Pancreas (tissue), 10 donors: ENCODE results near the gene RFX3. TPM values are rescaled to one million over a fixed set of nuclear protein-coding genes. Genes with fewer than 3 reads are reported as not detected.

Source experiments
- ATAC-seq, 4 donors: fragments of 200-7000 bp; cut with Tn5 transposase; one replicate each; pipeline versions ENCODE4 v1.8.0 to v1.9.1; 2020; ENCODE audit warnings: mild to moderate bottlenecking in 4 of 4, moderate library complexity in 4 of 4
- DNase-seq, 6 donors: peaks; one replicate each; pipeline ENCODE4 v3.0.0-alpha.2; 2020
- FAIRE-seq: peaks from 2 replicates; lab custom pipeline; 2012; peaks lifted over from hg19 to GRCh38; lab: Jason Lieb, UNC
- H3K27ac ChIP-seq, 4 donors: fragments of 200-600 bp; sonication (generic); 1 replicate in 3 of 4; 2 replicates in 1 of 4; pipeline versions ENCODE4 v1.5.0 to v1.8.0; 2020
- H3K27me3 ChIP-seq, 4 donors: fragments of 200-600 bp; one replicate each; pipeline ENCODE4 v1.8.0; 2021
- H3K36me3 ChIP-seq, 3 donors: fragments of 200-600 bp; sonication (generic) in 1 of 3; one replicate each; pipeline versions ENCODE4 v1.5.0 to v1.8.0; 2020 to 2021
- H3K4me1 ChIP-seq, 3 donors: fragments of 200-600 bp; one replicate each; pipeline ENCODE4 v1.8.0; 2021
- H3K4me3 ChIP-seq, 4 donors: fragments of 200-600 bp; sonication (generic) in 2 of 4; one replicate each; pipeline versions ENCODE4 v1.5.0 to v1.8.0; 2020 to 2021
- H3K9me3 ChIP-seq, 4 donors: fragments of 200-600 bp; one replicate each; pipeline ENCODE4 v1.8.0; 2021
- WGBS, 2 donors: extraction: QIAGEN DNeasy Blood & Tissue Kit; methylation state at CpG; one replicate each; pipeline ENCODE4 v1.1.7; 2013; 5-methylcytosine and 5-hydroxymethylcytosine counted together
- intact Hi-C, 3 donors: fragments of 100-400 bp; cut with DNase I; formaldehyde crosslinking; loops; one replicate each; pipeline versions ENCODE4 v1.11.1 to v1.14.2; 2022
- polyA plus RNA-seq, 2 donors: library from polyadenylated mRNA; stranded (reverse); fragments of 200-250 nt; gene quantifications; one replicate each; pipeline ENCODE4 v1.2.3, GENCODE V29; 2013
- total RNA-seq, 6 donors: library from RNA; stranded (reverse); fragmentation: NEBNext Ultra II Directional in 4 of 6; extraction: Animal tissue kit (Norgen Biotek cat#: 25700) in 4 of 6; gene quantifications; one replicate each; pipeline versions ENCODE4 v1.2.1 to v1.2.4, GENCODE V29; 2021 to 2023
- TF ChIP-seq, protein P1 (sequence below), 4 donors: fragments of 200-600 bp; sonication (generic) in 3 of 4; IDR thresholded peaks; one replicate each; pipeline versions ENCODE4 v1.5.0 to v1.8.0; 2021; ENCODE audit warnings: antibody characterized with exemption in 4 of 4
- donor health status: healthy with polysubstance abuse.
- donor health status: DM: no; HTN: no; CAD: no; lungs with moderate emphysema.
- donor health status: DM: no; HTN: no; CAD: no.
- donor health status: control.
- donor health status: control.
- donor health status: Bipolar disorder and iron deficiency.
- donor health status: DM: yes; HTN: yes; CAD: no.
- donor health status: DM: no; HTN: no; CAD: no.
- donor health status: DM: no; HTN: no; CAD: no.
- donor health status: DM: yes; HTN: yes; CAD: no.

The RFX3 gene
- total and polyA plus RNA-seq, 8 donors = 1.2 to 12.2 (median 5.0) TPM

DNA sequence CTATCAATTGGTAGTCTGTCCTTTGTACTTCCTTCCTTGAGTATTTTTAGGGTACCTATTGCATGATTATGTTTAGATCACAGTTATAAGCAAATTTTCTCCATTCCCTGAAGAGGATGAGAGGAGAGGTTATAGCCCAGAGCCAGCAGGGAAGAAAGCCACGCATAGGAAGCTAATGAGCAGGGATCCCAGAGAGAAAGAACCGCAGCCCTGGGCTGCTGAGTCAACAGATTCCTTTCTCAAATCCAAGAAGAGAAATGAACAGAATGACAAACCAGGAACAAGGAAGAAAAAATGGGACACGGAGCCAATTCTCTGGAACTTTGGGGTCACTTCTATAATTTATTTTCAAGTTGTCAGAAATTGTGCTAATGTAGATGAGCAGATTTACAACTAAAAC lies 284.5 kb downstream of the RFX3 start:
- Histone ChIP-seq H3K9me3 (no peaks in the 10 kb centered on the region), H3K4me3 (no peak overlapping the region), H3K27ac (peak overlapping the region in 1 of 4 donors; percentile 28), H3K36me3 (no peaks in the 10 kb centered on the region), H3K27me3 (no peaks in the 10 kb centered on the region), H3K4me1 (peaks cover 0 to 14% (median 10%) of the 10 kb centered on the region in 3 donors)
- 36 to 48% methylated on average over 3 of the region's 3 CpGs for WGBS, 2 donors
- TF ChIP-seq, protein P1, sequence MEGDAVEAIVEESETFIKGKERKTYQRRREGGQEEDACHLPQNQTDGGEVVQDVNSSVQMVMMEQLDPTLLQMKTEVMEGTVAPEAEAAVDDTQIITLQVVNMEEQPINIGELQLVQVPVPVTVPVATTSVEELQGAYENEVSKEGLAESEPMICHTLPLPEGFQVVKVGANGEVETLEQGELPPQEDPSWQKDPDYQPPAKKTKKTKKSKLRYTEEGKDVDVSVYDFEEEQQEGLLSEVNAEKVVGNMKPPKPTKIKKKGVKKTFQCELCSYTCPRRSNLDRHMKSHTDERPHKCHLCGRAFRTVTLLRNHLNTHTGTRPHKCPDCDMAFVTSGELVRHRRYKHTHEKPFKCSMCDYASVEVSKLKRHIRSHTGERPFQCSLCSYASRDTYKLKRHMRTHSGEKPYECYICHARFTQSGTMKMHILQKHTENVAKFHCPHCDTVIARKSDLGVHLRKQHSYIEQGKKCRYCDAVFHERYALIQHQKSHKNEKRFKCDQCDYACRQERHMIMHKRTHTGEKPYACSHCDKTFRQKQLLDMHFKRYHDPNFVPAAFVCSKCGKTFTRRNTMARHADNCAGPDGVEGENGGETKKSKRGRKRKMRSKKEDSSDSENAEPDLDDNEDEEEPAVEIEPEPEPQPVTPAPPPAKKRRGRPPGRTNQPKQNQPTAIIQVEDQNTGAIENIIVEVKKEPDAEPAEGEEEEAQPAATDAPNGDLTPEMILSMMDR (IDR thresholded peaks at IDR 0.05) = no peak
- intact Hi-C loops = loop anchor here in 1 of 3 donors (10.0 kb wide), 1 partner anchor 204 kb away; no protein-coding TSS in a partner anchor
- no peak for DNase-seq
- ATAC-seq = peak; percentile 35 to 69 (median 62)
- no peak for FAIRE-seq

DNA sequence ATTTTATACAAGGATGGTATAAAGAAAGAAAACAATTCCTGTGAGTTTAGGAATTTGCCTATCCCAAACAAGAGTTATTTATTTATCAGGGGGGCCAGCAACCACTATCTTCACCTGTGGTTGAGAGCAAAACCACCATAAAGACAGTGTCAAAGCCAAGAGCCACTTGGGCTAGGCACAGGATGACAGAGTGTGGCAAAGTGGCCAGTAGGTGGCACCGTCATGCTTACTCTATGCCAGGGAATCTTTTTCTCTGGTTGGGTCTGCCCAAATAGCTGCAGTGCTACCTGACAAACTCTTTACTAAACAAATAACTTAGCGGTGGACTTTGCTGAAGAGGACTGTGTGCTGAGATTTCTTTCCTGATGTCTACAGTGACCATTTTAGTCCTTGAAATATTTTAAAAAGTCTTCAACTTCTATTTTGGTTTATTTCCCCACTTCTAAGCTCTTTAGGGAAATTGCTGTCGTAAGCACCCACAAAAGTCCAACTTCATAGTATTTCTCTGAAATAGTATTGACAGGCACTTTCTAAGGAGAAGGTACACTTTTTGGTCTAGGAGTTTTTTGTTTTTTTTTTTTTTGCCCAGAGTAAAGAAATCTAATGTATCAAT lies 285.0 kb downstream of the RFX3 start:
- H3K27ac ChIP-seq = peak overlapping the region in 1 of 4 donors; percentile 28
- peaks cover 0 to 14% (median 10%) of the 10 kb centered on the region in 3 donors for H3K4me1 ChIP-seq
- no peaks in the 10 kb centered on the region for H3K36me3 ChIP-seq
- H3K27me3 ChIP-seq = no peaks in the 10 kb centered on the region
- ATAC-seq = peak; percentile 86 to 98 (median 98)
- TF ChIP-seq, protein P1 (IDR thresholded peaks at IDR 0.05) = peak; percentile 55 to 78 (median 71)
- H3K9me3 ChIP-seq = no peaks in the 10 kb centered on the region
- peak in 5 of 6 donors; percentile 40 to 75 (median 67) for DNase-seq
- peak; percentile 9 for FAIRE-seq
- intact Hi-C loops = loop anchor here in 1 of 3 donors (10.0 kb wide), 1 partner anchor 204 kb away; no protein-coding TSS in a partner anchor
- WGBS, 2 donors = 35 to 37% methylated on average over 3 of the region's 3 CpGs
- no peak overlapping the region for H3K4me3 ChIP-seq

DNA sequence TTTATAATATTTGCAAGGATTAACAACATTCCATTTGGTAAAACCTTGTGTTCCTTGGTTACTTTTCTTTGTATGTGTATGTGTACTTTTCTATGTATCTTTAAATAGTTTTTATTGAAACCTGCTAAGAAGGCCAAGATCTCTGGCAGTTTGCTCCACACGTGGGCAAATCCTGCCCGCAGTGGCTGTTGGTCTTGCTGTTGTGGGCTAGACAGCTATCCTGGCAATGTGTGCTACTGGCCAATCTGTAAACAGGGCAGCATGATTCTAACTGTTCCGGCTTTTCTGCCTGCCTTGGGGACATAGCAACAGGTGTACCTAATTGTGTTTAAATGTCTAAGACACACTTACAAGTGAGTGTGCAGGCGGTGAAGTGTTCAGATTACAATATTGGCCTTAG lies 286.6 kb downstream of the RFX3 start:
- H3K36me3 ChIP-seq = no peaks in the 10 kb centered on the region
- ATAC-seq (no peak), FAIRE-seq (no peak), DNase-seq (no peak)
- TF ChIP-seq, protein P1 (IDR thresholded peaks at IDR 0.05) = no peak
- intact Hi-C loops = loop anchor here in 1 of 3 donors (10.0 kb wide), 1 partner anchor 1116 kb away; no protein-coding TSS in a partner anchor
- H3K27me3 ChIP-seq = no peaks in the 10 kb centered on the region
- WGBS, 2 donors = 80 to 87% methylated on average over 4 of the region's 4 CpGs
- peaks cover 0 to 14% (median 10%) of the 10 kb centered on the region in 3 donors for H3K4me1 ChIP-seq
- H3K4me3 ChIP-seq = no peak overlapping the region
- no peaks in the 10 kb centered on the region for H3K9me3 ChIP-seq
- H3K27ac ChIP-seq = no peak overlapping the region

GRCh38 chr9:3238236-3238635 lies 287.6 kb downstream of the RFX3 start:
- peaks cover 0 to 10% (median 5%) of the 10 kb centered on the region in 3 donors for H3K4me1 ChIP-seq
- 80 to 82% methylated on average over 4 of the region's 4 CpGs for WGBS, 2 donors
- FAIRE-seq (no peak), ATAC-seq (no peak), DNase-seq (no peak)
- TF ChIP-seq, protein P1 (IDR thresholded peaks at IDR 0.05) = no peak
- H3K4me3 ChIP-seq = no peak overlapping the region
- H3K27ac ChIP-seq = no peak overlapping the region
- no peaks in the 10 kb centered on the region for H3K9me3 ChIP-seq
- intact Hi-C loops = loop anchor here in 1 of 3 donors (10.0 kb wide), 1 partner anchor 1117 kb away; no protein-coding TSS in a partner anchor
- no peaks in the 10 kb centered on the region for H3K36me3 ChIP-seq
- no peaks in the 10 kb centered on the region for H3K27me3 ChIP-seq

DNA sequence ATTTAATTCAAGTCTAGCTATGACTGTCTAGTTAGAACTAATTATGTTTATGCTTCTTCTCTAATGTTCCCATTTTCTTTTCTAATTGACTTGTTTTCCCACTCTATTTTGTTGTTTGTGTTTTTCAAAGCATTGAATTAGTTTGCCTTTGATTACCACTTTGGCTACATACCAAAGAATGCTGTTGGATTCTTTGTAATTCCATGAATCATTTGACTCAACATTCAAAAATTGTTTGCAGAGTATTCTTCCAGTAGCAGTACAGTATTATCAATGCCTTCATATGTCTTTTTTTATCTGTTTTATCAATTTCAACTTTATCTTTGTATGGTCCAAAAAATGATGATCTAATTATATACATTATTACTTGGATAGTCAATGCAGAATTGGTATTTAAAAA lies 288.7 kb downstream of the RFX3 start:
- H3K36me3 ChIP-seq = no peaks in the 10 kb centered on the region
- ATAC-seq (no peak), DNase-seq (no peak), FAIRE-seq (no peak)
- TF ChIP-seq, protein P1 (IDR thresholded peaks at IDR 0.05) = no peak
- peaks cover 0 to 8% (median 0%) of the 10 kb centered on the region in 3 donors for H3K4me1 ChIP-seq
- intact Hi-C loops = loop anchor here in 1 of 3 donors (10.0 kb wide), 1 partner anchor 1118 kb away; no protein-coding TSS in a partner anchor
- no peak overlapping the region for H3K27ac ChIP-seq
- H3K27me3 ChIP-seq = no peaks in the 10 kb centered on the region
- no peak overlapping the region for H3K4me3 ChIP-seq
- H3K9me3 ChIP-seq = no peaks in the 10 kb centered on the region
